ENCODE data around the gene MST1. TPM values are rescaled to one million over a fixed set of nuclear protein-coding genes. Genes with fewer than 3 reads are reported as not detected.
A peak's percentile ranks its signal among the peaks of the same experiment; 100 is the strongest.
"Not testable (repeated sequence)": the region's sequence is repeated elsewhere in the genome, so short reads cannot be mapped to it uniquely, and the experiment has no call there.

The MST1 gene
- total RNA-seq, 1 donor from 2014 or later = 45.5 TPM

DNA sequence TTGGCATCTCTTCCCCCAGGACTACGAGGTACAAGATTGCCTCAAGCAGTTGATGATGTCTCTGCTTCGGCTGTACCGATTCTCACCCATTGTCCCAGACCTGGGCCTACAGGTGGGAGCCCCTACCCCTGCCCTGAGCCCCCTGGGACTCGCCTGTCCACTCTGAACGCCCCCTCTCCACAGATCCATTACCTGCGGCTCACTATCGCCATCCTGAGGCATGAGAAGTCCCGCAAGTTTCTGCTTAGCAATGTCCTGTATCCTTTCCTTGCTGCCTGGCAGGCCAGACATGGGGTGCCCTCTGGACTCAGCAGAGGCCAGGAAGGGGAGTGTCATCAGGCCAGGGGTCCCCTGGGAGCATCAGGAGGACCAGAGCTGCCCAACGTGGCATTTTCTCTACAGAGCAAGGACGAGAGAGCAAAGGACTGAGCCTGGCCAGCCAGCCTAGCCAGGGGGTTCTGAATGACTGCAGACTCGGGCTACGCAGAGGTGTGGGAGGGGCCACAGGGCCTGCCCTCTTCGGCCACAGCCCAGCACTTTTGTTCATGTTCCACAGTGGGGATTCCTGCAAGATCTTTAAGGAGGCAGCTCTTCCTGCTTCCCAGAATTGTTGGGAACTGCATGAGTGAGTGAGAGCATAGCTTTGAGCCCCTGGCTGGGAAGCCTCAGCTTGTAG is 11.3 kb upstream of the MST1 start:
- DNase-seq (ENCODE audit: low spot score) = no peak

DNA sequence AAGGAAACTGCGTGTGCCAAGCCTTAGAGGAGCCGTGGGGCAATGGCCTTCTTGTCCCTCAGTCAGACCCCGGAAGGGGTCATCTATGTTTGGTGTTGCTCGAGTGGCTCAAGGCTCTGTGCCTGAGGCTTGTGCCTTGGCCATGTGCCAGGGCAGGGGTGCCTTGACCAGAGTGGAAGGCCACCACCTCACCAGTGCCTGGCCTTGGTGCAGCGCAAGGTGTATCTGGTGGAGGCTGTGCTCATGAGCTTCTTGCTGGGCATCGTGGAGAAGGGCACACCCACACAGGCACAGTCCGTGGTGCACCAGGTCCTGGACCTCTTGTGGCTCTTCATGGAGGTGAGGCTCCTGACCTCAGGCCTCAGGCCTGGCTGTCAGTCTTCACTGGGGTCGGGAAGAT is 10.7 kb upstream of the MST1 start:
- no peak for DNase-seq (ENCODE audit: low spot score)

DNA sequence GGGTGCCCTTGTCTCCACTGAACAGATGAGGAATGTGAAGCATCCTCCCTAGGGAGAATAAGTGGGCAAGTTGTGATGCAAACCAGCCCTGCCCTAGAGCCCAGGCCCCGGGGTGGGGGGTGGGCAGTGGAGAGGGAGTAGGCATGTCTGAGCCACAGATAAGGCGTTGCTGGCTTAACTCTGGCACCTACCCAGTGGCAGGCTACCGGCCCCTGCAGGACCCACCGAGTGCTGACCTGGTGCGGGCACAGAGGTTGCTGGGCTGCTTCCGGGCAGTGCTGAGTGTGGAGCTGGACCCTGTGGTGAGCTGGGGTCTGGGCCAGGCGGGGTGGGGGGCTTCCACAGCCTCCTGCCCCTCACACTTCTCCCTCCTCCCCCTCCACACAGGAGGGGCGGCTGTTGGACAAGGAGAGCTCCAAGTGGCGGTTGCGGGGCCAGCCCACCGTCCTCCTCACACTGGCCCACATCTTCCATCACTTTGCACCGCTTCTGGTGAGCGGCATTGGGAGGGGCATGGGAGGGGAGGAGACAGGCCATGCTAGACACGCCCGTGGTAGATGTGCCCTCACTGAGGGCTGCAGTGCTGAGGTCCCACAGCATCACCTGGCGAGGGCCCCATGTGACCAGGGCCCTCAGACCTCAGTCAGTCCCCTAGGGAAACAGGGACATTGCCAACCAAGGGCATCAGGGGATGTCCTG is 10.2 kb upstream of the MST1 start:
- DNase-seq (ENCODE audit: low spot score) = peak; percentile 40

DNA sequence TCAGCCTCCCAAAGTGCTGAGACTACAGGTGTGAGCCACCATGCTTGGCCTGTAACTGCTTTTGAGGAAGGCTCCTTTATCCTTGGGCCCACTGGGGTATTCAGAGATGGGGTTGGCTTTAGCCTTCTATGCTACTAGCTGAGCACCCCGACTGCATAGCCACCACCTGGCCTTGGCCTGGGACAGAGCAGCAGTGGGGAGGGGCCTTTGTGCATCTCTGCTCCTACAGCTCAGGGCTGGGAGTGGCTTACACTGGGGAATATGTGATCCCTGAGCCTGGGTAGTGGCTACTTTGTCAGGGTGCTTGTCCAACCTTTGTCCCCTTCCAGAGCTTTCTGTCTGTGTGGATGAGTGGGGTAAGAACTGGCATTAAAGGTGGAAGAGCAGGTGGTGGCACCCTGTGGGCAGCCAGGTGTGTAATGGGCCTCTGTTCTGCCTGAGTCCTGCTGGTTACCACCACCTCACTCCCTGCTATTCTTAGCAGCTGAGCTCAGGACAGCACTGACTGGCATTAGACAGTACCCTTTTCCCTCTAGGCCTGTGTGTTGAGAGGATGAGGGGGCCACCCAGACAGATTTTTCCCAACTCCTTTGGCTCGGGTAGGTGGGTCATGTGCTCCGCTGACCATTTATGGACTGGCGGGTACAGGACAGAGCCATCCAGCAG is 6.2 kb upstream of the MST1 start:
- DNase-seq (ENCODE audit: low spot score) = not testable (repeated sequence)

DNA sequence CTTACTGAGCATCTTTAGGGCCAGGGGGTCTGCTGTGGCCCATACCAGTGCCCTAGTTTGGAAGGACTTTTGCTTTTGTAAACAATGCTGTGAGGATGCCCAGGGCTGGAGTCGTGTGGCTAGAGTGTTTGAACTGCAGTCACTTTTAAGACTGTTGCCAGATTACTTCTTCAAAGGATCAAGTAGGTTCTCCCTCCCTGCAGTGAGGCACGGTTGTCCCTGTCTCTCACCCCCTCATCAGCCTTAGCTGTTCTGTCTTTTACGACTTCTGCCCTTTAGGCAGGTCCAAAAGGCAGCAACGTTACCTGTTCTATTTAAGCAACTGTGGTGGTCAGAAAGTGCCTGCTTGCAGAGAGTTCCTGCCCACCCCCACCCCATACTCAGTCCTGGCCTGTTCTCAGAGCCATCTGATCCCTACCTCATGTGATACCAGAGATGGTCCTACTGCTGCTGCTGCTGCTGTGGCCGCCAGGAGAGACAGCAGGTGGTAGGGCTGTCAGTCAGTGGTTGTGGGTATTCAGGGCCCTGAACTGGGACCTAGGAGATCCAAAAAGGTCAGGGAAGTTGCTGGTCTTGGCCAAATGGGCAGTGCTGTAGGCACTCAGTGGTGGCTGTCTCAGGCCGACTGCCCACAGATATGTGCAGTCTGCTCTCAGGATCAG is 5.3 kb upstream of the MST1 start:
- DNase-seq (ENCODE audit: low spot score) = not testable (repeated sequence)

DNA sequence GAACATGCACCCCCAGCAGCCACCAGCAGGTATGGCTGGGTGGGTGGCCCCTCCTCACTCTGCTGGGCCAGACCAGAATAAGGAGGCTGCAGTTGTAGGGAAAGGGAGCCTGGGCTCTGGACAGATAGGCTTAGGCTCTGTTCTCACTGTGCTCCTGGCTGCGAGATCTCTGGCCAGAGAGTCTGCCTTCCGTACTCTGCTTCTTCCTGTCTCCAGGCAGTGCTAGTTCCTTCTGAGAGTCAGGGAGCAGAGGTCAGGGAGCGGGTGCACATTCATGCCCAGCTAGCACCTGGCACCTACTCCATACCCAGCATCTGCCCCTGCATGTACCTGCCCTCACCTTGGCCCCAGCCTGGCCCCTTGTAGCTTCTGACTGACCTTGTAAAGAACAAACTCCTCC is 2.2 kb upstream of the MST1 start:
- peak; percentile 27 for DNase-seq (ENCODE audit: low spot score)

DNA sequence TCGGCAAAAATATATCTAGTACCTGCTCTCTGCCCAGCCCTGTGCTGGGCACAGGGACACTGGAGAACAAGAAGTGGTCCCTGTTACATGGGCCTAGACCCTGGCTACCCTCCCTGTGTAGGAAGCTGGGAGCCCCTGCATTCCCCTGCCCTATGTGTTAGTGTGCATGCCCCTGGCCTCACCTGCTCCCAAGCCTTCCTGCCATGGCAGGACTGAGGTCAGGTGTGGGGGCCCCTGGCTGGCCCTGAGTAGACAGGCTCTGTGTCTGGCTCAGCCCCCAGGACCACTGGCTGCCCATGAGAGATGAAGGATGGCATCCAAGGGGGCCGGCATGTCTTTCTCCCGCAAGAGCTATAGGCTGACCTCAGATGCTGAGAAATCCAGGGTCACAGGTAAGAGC is 1.6 kb upstream of the MST1 start:
- DNase-seq (ENCODE audit: low spot score) = not testable (repeated sequence)

DNA sequence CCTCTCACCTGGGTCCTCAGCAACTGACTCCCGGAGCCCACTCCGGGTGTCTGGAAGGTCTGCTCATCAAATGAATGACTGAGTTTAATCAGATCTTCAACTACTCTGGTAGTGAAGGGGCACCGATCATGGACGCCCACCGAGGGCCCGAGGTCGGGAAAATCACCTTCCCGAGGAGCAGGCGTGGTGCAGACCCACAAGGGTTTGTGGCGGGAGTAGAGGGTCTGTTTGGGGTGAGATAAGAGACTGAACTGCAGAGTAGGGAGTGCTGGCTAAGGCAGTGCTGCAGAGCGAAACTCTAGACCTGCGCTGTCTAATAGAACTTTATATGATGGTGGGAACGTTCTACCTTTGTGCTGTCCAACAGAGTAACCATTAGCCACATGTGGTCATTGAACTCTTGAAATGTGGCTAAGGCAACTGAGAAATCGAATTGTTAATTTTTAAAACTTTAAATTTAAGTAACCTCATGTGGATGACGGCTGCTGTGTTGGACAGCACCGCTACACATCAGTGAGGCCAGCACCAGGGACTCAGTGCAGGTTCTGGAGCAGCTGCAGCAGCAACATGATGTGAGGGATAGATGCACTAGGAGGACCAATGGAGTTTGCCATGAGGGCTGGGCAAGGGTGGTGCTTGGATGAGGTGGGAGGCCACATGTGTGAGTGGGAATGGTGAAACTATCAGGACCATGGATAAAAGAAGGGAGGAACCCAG is 792 bp upstream of the MST1 start:
- not testable (repeated sequence) for DNase-seq (ENCODE audit: low spot score)

DNA sequence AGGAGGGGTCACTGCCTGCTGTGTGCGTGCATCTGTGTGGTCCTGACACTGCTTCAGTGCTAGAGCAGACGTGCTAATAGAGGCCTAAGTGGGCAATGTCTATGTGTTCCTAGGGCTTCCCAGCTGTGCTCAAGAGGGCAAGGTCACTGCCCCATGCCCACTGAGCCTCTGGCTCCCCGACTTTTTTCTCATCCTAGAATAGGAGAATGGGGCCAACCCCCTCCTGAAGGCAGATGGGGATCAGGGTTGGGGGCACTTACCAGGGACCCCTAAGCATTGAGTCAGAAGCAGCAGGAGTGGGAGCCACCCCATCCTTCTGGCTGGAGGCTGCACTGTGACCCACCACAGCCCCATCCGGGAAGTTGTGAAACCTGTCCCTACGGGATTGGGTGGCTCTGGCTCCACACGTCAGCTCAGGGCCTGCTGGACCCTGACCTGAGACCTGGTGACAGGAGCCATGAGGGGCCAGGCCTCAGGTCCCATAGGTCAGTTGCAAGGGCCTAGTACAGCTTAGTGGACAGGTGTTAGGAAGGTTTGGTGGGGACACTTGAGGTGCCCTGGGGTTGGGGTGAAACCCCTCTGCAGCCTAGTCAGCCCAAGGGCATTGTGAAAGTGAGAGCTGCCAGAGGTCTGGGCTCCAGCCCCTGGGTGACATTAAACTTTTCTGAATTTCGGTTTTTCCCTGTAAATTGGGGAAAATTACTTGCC is 782 bp downstream of the MST1 start:
- not testable (repeated sequence) for DNase-seq (ENCODE audit: low spot score)

DNA sequence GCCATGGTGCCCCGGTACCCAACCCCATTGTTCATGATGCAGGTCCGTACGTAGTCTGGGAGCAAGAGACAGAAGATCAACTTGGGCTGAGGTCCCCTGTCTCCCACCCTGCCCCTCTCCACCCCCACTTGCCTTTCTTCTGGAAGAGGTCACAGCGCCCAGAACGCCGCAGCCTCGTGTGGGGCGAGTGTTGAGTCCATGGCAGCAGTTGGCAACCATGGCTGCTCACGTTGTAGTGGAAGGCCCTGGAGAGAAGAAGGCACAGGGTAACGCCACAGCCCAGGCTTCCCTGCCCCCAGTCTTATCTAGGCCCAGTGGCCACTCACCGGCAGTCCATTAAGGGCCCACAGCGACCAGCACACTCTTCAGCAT is 1.9 kb downstream of the MST1 start:
- DNase-seq (ENCODE audit: low spot score) = not testable (repeated sequence)

DNA sequence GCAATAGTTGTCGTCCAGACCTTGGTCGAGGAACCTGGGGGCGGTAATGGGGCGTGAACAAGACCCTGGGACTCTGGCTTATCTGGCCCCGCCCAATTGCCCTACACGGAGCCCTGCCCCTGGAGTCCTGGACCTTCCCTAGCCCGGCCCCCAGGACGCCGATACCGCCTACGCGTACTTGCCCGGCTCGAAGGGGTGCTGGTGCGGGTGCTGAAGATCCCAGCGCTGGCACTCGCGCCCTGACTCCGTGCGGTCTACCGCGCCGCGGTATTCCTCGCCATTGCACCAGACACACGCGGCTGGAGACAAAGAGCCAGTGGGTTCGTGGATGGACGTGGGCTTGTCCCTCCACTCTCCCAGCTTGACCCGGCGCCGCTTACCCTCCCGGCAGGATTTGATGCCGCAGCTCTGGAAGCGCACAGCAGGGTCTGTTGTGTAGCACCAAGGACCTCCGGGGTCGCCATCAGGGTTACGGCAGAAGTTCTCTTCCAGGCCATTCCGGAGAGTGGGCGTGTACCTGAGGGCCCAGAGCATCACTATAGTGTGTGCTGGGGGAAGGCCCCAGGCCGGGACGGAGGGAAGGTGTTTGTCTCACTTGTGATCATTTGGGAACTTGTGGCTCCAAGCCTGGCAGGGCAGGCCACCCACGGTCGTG is 2.4 kb downstream of the MST1 start:
- peak; percentile 43 for DNase-seq (ENCODE audit: low spot score)

DNA sequence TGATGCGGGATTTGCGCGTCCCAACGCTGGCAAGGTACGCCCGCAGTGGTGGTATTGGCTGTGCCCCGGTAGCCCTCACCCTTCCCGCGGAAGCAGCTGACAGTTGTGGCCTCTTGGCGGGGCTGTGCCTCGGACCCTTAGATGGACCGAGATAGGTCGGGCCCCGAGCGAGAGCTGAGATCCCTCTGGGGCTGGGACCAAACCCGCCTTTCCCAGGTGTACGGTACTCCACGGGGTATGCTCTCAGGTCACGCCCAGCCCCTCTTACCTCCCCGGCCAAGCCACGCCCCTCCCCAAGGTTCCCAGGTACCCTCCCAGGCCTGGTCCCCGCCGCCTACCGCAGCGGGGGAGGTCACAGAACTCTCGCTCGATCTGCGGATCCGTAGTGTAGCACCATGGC is 2.9 kb downstream of the MST1 start:
- DNase-seq (ENCODE audit: low spot score) = peak; percentile 22

DNA sequence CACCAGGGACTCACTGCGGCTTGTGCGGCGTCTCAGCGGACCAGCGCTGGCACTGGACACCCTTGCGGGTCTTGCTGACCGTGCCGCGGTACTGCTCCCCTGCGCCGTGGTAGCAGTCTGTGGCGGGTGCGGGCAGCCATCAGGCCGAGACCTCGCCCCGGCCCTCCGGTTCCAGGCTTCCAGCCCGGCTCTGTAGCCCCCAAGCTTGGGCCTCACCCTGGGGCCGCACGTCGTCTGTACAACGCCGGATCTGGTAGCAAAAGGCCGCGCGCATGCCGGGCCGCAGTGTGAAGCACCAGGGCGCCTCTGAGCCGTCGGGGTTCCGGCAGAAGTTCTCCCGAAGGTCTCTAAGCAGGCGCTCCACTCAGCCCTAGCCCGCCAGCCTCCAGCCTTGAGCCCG is 3.4 kb downstream of the MST1 start:
- DNase-seq (ENCODE audit: low spot score) = not testable (repeated sequence)

DNA sequence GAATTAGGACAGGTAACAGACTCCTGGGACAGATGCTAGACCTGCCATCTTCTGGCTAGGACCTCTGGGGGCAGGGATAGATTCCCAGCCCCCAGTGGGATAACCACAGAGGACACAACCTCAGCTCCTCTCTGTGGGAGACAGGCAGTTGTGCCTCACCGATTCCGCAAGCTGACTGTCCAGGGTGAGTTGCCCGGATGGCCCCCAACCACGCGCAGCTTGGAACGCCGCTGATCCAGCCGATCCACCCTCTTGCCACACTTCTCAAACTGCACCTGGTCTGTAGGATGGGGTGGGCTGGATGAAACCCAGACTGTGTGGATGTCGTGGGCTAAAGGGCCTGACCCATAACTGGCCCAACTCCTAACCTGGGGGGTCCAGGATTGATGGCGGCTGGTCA is 4.2 kb downstream of the MST1 start:
- not testable (repeated sequence) for DNase-seq (ENCODE audit: low spot score)

DNA sequence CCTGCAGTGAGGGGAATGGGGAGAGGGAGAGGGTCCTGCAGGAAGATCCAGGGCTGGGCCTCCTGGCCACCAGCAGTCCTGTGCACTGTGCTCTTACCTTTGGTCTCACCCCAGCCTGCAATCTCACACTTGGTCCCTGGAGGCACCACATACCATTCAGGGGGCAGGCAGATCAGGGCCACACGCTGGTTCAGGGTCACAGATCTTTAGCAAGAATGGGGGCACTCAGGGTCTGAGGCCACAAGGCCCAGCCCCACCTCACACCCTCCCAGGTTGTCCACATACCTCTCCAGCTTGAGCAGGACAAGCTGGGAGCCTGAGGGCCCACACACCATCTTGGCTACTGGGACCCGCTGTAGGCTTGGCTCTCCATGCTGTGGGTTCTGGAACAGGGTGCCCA is 4.8 kb downstream of the MST1 start:
- not testable (repeated sequence) for DNase-seq (ENCODE audit: low spot score)

DNA sequence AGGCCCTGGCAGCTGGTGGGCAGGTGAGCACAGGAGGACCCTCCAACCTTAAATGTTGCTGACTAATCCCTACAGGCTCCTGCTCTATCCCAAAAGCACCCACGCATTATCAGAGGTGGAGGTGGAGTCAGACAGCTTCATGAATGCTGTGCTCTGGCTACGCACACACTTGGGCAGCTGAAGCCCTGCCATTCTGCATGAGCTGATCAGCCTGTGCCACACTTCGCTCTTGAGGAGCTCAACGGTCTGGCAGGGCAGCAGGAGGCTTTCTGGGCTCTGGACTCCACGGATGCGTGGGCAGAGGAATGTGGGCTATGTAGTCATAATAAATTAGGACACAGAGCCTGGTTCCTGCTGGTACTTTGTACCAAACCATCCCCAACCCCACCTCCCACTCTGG is 6.1 kb downstream of the MST1 start:
- DNase-seq (ENCODE audit: low spot score) = no peak

DNA sequence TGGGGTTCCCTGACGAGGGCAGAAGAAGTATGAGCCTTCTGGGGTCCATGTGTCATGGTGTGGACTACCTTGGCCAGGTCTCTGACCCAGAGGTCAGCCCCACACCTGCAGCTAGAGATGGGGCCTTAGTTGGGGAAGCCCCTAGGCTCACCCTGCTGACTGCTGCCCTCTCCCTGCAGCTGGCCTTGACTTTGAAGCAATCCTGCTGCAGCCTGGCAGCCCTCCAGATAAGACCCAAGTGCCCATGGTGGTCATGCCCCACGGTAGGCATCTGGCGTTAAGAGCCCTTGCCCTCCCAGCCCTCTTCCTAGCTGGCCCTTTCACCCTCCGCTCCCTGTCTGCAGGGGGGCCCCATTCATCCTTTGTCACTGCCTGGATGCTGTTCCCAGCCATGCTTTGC is 7.7 kb downstream of the MST1 start:
- no peak for DNase-seq (ENCODE audit: low spot score)

DNA sequence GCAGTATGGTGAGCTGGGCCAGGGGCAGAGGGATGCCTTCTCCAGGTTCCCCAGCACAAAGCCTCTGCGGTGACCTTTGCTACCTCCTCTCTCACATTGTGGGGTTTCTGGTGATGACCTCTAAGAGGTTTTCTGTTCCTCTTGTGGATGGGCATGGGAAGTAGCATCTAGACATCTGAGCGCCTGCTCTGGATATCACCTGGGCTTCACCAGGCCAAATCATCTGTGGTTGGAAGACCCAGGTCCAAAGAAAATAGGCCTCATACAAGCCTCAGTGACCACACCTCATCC is 8.1 kb downstream of the MST1 start:
- DNase-seq (ENCODE audit: low spot score) = no peak

DNA sequence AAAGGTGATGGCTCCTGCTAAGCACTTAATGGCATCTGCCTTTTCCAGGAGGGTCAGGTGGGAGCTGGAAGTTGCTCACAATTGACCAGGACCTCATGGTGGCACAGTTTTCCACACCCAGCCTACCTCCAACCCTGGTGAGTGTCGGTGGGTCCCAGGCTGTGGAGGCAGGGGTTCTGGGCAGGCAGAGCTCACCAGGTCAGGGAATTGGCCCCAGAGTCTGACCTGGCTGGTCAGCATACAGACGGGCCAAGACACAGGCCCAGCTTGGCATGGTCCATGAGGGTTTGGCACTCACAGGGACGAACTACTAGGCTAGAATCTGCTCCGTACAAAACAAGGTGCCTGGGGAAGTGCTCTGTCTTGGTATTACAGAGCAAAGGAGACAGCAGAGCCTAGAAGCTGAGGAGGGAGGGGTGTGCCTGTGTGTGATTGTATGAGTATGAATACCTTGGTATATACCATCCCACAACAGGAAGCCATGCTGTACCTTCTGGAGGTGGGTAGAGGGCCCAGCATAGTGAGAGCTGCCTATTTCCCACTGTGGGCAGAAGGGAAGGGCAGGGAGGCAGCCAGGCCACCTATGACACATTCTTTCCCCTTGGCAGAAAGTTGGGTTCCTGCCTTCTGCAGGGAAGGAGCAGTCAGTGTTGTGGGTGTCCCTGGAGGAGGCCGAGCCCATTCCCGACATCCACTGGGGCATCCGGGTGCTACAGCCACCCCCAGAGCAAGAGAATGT is 8.6 kb downstream of the MST1 start:
- no peak for DNase-seq (ENCODE audit: low spot score)

DNA sequence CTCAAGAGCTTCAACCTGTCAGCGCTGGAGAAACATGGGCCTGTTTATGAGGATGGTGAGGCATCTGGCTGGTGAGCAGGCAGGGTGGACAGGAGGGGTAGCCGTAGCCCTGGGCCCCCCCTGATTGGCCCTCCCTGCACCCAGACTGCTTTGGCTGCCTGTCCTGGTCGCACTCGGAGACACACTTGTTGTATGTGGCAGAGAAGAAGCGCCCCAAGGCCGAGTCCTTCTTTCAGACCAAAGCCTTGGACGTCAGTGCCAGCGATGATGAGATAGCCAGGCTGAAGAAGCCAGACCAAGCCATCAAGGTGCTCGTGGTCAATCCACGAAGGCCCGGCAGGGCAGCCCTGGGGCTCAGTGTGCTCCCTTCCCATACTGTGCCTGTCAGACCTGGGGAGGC is 13.4 kb downstream of the MST1 start:
- DNase-seq (ENCODE audit: low spot score) = no peak
